K562 (cell line): ENCODE measurements around the gene MUSTN1. TPM values are rescaled to one million over a fixed set of nuclear protein-coding genes. Genes with fewer than 3 reads are reported as not detected.

ENCODE experiments used
- ATAC-seq: fragments of 200-7000 bp; cut with Tn5 transposase; 3 replicates; pipeline ENCODE4 v1.9.1; 2020; ENCODE audit warnings: moderate library complexity
- BruUV-seq: library from RNA; stranded (reverse); fragments of 400-500 nt; replicated peaks from 2 replicates; lab custom pipeline; 2021; lab: Mats Ljungman, UMichigan
- CTCF ChIA-PET: fragments of 300-600 bp; formaldehyde crosslinking; extraction: SDS; loops from one replicate; lab custom pipeline; 2021; ENCODE audit warnings: low intra/inter-chr PET ratio; lab: Yijun Ruan, JAX
- POLR2A ChIA-PET: fragments of 300-600, 350-650 bp; sonication (Branson Sonifier 250); formaldehyde crosslinking; extraction: SDS; loops from one replicate; lab custom pipeline; 2021; ENCODE audit warnings: antibody characterized with exemption, inconsistent platforms; lab: Yijun Ruan, JAX
- DNase-seq, 4 experiments: peaks; one replicate each; pipeline versions ENCODE4 v3.0.0 to v3.0.0-alpha.2; 2011 to 2018; ENCODE audit warnings: low spot score in 3 of 4, mixed read lengths in 3 of 4; ENCODE audit errors: extremely low read depth in 1 of 4
- FAIRE-seq: peaks from 2 replicates; lab custom pipeline; 2011; peaks lifted over from hg19 to GRCh38; lab: Jason Lieb, UNC
- H2AFZ ChIP-seq: 2 replicates; pipeline ENCODE4 v1.6.0; 2011; ENCODE audit warnings: low read depth, low read length, control low read depth, inconsistent platforms
- H3K27ac ChIP-seq: fragments of 200-600 bp; 3 replicates; pipeline ENCODE4 v1.8.0; 2011; ENCODE audit warnings: low read depth, mild to moderate bottlenecking, control low read depth, inconsistent platforms, low read length, moderate library complexity, mixed read lengths; ENCODE audit errors: extremely low read depth
- H3K27me3 ChIP-seq, 2 experiments: fragments of 300-600 bp in 1 of 2; 2 replicates in 1 of 2; 3 replicates in 1 of 2; pipeline versions ENCODE4 v1.6.0 to v1.8.0; 2011; ENCODE audit warnings: inconsistent platforms in 2 of 2, low read length in 2 of 2, mild to moderate bottlenecking in 1 of 2, mixed read lengths in 1 of 2, moderate library complexity in 1 of 2; ENCODE audit not compliant: control insufficient read depth in 2 of 2, insufficient read depth in 2 of 2
- H3K36me3 ChIP-seq: fragments of 300-600 bp; 3 replicates; pipeline ENCODE4 v1.8.0; 2011; ENCODE audit warnings: mild to moderate bottlenecking, low read length, inconsistent platforms; ENCODE audit not compliant: control insufficient read depth, insufficient read depth
- H3K4me1 ChIP-seq, 2 experiments: fragments of 200-600 bp in 1 of 2; replicated peaks in 1 of 2; 2 replicates in 1 of 2; 3 replicates in 1 of 2; pipeline versions ENCODE4 v1.5.1 to v1.8.0; 2011; ENCODE audit warnings: inconsistent platforms in 2 of 2, low read length in 2 of 2, mild to moderate bottlenecking in 1 of 2, mixed read lengths in 1 of 2, moderate library complexity in 1 of 2; ENCODE audit not compliant: control insufficient read depth in 2 of 2, insufficient read depth in 2 of 2
- H3K4me2 ChIP-seq: 2 replicates; pipeline ENCODE4 v1.6.1; 2011; ENCODE audit warnings: low read length, control low read depth, inconsistent platforms, mixed read lengths; ENCODE audit not compliant: insufficient read depth
- H3K4me3 ChIP-seq: fragments of 200-600 bp; sonication (generic), shearing (Covaris generic); 2 replicates; pipeline ENCODE4 v1.5.1; 2016; ENCODE audit warnings: control low read depth, inconsistent platforms
- H3K79me2 ChIP-seq: fragments of 200-600 bp; 3 replicates; pipeline ENCODE4 v1.8.0; 2011; ENCODE audit warnings: low read length, inconsistent platforms; ENCODE audit not compliant: control insufficient read depth, insufficient read depth
- H3K9ac ChIP-seq, 2 experiments: 2 replicates each; pipeline versions ENCODE4 v1.6.0 to v1.6.1; 2011; ENCODE audit warnings: low read depth in 2 of 2, low read length in 2 of 2, control low read depth in 1 of 2, inconsistent platforms in 1 of 2, mild to moderate bottlenecking in 1 of 2, mixed read lengths in 1 of 2; ENCODE audit not compliant: insufficient read depth in 1 of 2
- H3K9me1 ChIP-seq: one replicate; pipeline ENCODE4 v1.6.0; 2011; ENCODE audit warnings: inconsistent platforms, mild to moderate bottlenecking, low read length, moderate library complexity; ENCODE audit not compliant: control insufficient read depth, insufficient read depth
- H3K9me3 ChIP-seq: replicated peaks from 2 replicates; pipeline ENCODE4 v1.5.1; 2011; ENCODE audit warnings: low read depth, low read length, inconsistent platforms; ENCODE audit not compliant: control insufficient read depth, insufficient read depth
- H4K20me1 ChIP-seq: replicated peaks from 2 replicates; pipeline ENCODE4 v1.6.1; 2011; ENCODE audit warnings: low read length, inconsistent platforms, mixed read lengths; ENCODE audit not compliant: control insufficient read depth, insufficient read depth
- ADNP ChIP-seq: fragments of 200-800 bp; sonication (Bioruptor generic); IDR thresholded peaks from 2 replicates; pipeline ENCODE4 v1.6.1; 2016; ENCODE audit warnings: missing genetic modification characterization, missing compliant biosample characterization
- DEAF1 ChIP-seq: fragments of 450-650 bp; formaldehyde crosslinking; IDR thresholded peaks from 2 replicates; pipeline ENCODE4 v1.4.0; 2020; ENCODE audit warnings: mild to moderate bottlenecking, moderate library complexity
- FOXP1 ChIP-seq: sonication (generic); formaldehyde crosslinking; IDR thresholded peaks from 2 replicates; pipeline ENCODE4 v1.8.0; 2022; ENCODE audit warnings: mild to moderate bottlenecking, missing genetic modification reagents
- IRF2 ChIP-seq: sonication (generic); formaldehyde crosslinking; IDR thresholded peaks from 2 replicates; pipeline ENCODE4 v1.8.1; 2022; ENCODE audit warnings: mild to moderate bottlenecking, missing genetic modification reagents
- MXD1 ChIP-seq: fragments of 250-450 bp; sonication (Bioruptor Pico); IDR thresholded peaks from 2 replicates; pipeline ENCODE4 v1.8.0; 2021; ENCODE audit warnings: borderline replicate concordance, mild to moderate bottlenecking, moderate library complexity; ENCODE audit not compliant: poor library complexity, severe bottlenecking
- PPARD ChIP-seq: fragments of 250-450 bp; sonication (Bioruptor Pico); IDR thresholded peaks from 2 replicates; pipeline ENCODE4 v1.8.0; 2022; ENCODE audit warnings: inconsistent platforms, mild to moderate bottlenecking, moderate library complexity
- RAD21 ChIP-seq, 2 experiments: fragments of 250-450 bp in 1 of 2; fragments of 450-650 bp in 1 of 2; sonication (Bioruptor Pico) in 1 of 2; formaldehyde crosslinking in 1 of 2; IDR thresholded peaks in 1 of 2; conservative IDR thresholded peaks in 1 of 2; 2 replicates each; pipeline versions ENCODE4 v1.4.0 to v1.8.0; 2020 to 2022; ENCODE audit warnings: mild to moderate bottlenecking in 2 of 2, moderate library complexity in 1 of 2
- RBFOX2 ChIP-seq: fragments of 200-400 bp; formaldehyde crosslinking; IDR thresholded peaks from 2 replicates; pipeline ENCODE4 v1.6.1; 2017; ENCODE audit warnings: low read depth, mild to moderate bottlenecking, low read length, moderate library complexity
- TARDBP ChIP-seq: fragments of 450-650 bp; IDR thresholded peaks from 2 replicates; pipeline ENCODE4 v1.6.1; 2016
- ZC3H11A ChIP-seq: IDR thresholded peaks from 2 replicates; pipeline ENCODE4 v1.6.1; 2012; ENCODE audit warnings: low read depth, low read length, improper control_type of control experiment
- ZNF224 ChIP-seq: sonication (generic); formaldehyde crosslinking; IDR thresholded peaks from 2 replicates; pipeline ENCODE4 v1.8.0; 2022; ENCODE audit warnings: mild to moderate bottlenecking, missing genetic modification reagents
- ZNF311 ChIP-seq: fragments of 250-450 bp; sonication (Bioruptor Pico); IDR thresholded peaks from 2 replicates; pipeline ENCODE4 v1.4.0; 2020; ENCODE audit warnings: mild to moderate bottlenecking, moderate library complexity
- WGBS: fragments of 100-300 bp; shearing (Covaris generic); methylation state at CpG from one replicate; pipeline ENCODE4 v1.1.6; 2016; ENCODE audit warnings: low coverage, mixed read lengths; ENCODE audit not compliant: insufficient coverage; ENCODE audit errors: missing lambda C conversion rate; 5-methylcytosine and 5-hydroxymethylcytosine counted together
- in situ Hi-C: fragments of 300-500 bp; cut with MboI; formaldehyde crosslinking; loops from 4 replicates; pipeline ENCODE4 v1.15.0; 2018; ENCODE audit warnings: inconsistent platforms, mixed read lengths
- intact Hi-C: fragments of 100-400 bp; cut with micrococcal nuclease; formaldehyde crosslinking; loops from 2 replicates; pipeline ENCODE4 v1.14.2; 2022
- polyA plus RNA-seq, 8 experiments: library from polyadenylated mRNA; depleted of rRNA in 4 of 8; stranded (reverse) in 5 of 8; unstranded in 3 of 8; fragments of >200 nt; fragmentation: Nextera tagmentation in 2 of 8; fragmentation: Illumina TruSeq in 1 of 8; extraction: Ambion mirVana in 2 of 8; extraction: Trizol in 1 of 8; gene quantifications; 2 replicates each; pipeline versions ENCODE4 v1.2.1 to v1.2.3, GENCODE V29; 2011 to 2014; ENCODE audit warnings: inconsistent platforms in 1 of 8, missing spikeins in 1 of 8
- total RNA-seq, 7 experiments: library from RNA; depleted of rRNA in 6 of 7; stranded (reverse); fragments of >200 nt in 6 of 7; fragmentation: Illumina TruSeq in 2 of 7; extraction: Trizol in 2 of 7; gene quantifications; 2 replicates each; pipeline versions ENCODE4 v1.2.1 to v1.2.3, GENCODE V29; 2011 to 2021; ENCODE audit warnings: low replicate concordance in 1 of 7

Gene MUSTN1
- total and polyA plus RNA-seq, 9 of the 15 experiments (the other 6 are each of a cell fraction or from before 2014, with no cell fraction given), result 0.15 to 0.78 (median 0.44) TPM; not detected in 4

GRCh38 chr3:52871761-52872160 lies 36.9 kb upstream of the MUSTN1 start (continued):
- no peak for TF ChIP-seq IRF2 (CRISPR knock-in tag)

- H3K4me1 ChIP-seq, result peaks cover 10 to 33% of the 10 kb centered on the region in 2 experiments
- in situ Hi-C loops, result no loop called here
- H3K27me3 ChIP-seq, result no peaks in the 10 kb centered on the region
- H3K36me3 ChIP-seq, result no peaks in the 10 kb centered on the region
- no peaks in the 10 kb centered on the region for H3K79me2 ChIP-seq
- H3K9ac ChIP-seq, result peak overlapping the region in 1 of 2 experiments; percentile 35; a peak in 1 of 4 replicates
- H3K9me3 ChIP-seq, result no peaks in the 10 kb centered on the region
- H3K4me2 ChIP-seq, result no peak overlapping the region
- H2AFZ ChIP-seq, result no peak overlapping the region
- POLR2A ChIA-PET, result no interaction called here
- no peaks in the 10 kb centered on the region for H4K20me1 ChIP-seq
- TF ChIP-seq ZNF311 (CRISPR knock-in tag) (0 out of 2 replicates have a peak, but pooled peaks have one; percentile 24), RBFOX2 (no peak)
- no peak overlapping the region for H3K4me3 ChIP-seq
- WGBS, result 87% methylated on average over 9 of the region's 10 CpGs
- no peak for FAIRE-seq
- no peak overlapping the region for H3K27ac ChIP-seq
- CTCF ChIA-PET, result no interaction called here
- no peak for ATAC-seq
- no TSS peak for BruUV-seq
- DNase-seq, result no peak
- no peaks in the 10 kb centered on the region for H3K9me1 ChIP-seq
- intact Hi-C loops, result no loop called here
Measured at GRCh38 chr3:52870471-52870870, 35.7 kb upstream of the MUSTN1 start.

GRCh38 chr3:52866427-52866826 lies 31.6 kb upstream of the MUSTN1 start:
- in situ Hi-C loops (no loop called here), intact Hi-C loops (no loop called here)
- H3K27me3 ChIP-seq, result no peaks in the 10 kb centered on the region
- no peaks in the 10 kb centered on the region for H4K20me1 ChIP-seq
- ATAC-seq, result no peak
- no peaks in the 10 kb centered on the region for H3K36me3 ChIP-seq
- H3K4me3 ChIP-seq, result no peak overlapping the region
- ChIA-PET CTCF (no interaction called here), POLR2A (interaction anchor here (0.6 kb wide), 1 partner anchor 177 kb away, joined by 3 read pairs; no protein-coding TSS in a partner anchor)
- H3K9me3 ChIP-seq, result no peaks in the 10 kb centered on the region
- BruUV-seq, result no TSS peak
- no peak overlapping the region for H3K4me2 ChIP-seq
- no peaks in the 10 kb centered on the region for H3K79me2 ChIP-seq
- peaks cover 0 to 6% of the 10 kb centered on the region in 2 experiments; a peak in 2 of 5 replicates for H3K4me1 ChIP-seq
- no peak for FAIRE-seq
- no peak overlapping the region for H2AFZ ChIP-seq
- no peak for DNase-seq
- H3K9ac ChIP-seq, result no peak overlapping the region
- 67% methylated on average over 12 of the region's 12 CpGs for WGBS
- no peak overlapping the region for H3K27ac ChIP-seq
- no peaks in the 10 kb centered on the region for H3K9me1 ChIP-seq
- no peak for TF ChIP-seq PPARD (CRISPR knock-in tag)
- TF ChIP-seq FOXP1 (CRISPR knock-in tag), result no peak
- TF ChIP-seq RAD21 (CRISPR knock-in tag; conservative IDR thresholded peaks at IDR 0.05 in 1 of 2, IDR thresholded peaks at IDR 0.05 in 1 of 2), result no peak
- no peak for TF ChIP-seq ZNF224 (CRISPR knock-in tag)
- TF ChIP-seq MXD1 (CRISPR knock-in tag), result no peak
- no peak for TF ChIP-seq ADNP (tag)
- TF ChIP-seq ZC3H11A, result no peak
- no peak for TF ChIP-seq DEAF1
- no peak for TF ChIP-seq TARDBP
